ENCODE results near the gene SRPK1.

DNA sequence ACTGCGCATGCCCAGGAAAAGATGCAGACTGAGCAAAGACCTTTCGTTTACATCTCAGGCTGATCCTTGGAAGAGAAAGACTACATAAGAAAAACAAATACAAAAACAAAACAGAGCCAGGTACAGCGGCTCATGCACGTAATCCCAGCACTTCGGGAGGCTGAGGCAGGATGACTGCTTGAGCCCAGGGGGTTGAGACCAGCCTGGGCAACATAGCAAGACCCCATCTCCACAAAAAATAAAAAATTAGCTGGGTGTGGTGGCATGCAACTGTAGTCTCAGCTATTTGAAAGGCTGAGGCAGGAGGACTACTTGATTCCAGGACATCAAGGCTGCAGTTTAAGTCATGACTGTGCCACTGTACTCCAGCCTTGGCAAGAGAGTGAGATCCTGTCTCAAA, 41.7 kb downstream of the SRPK1 start:
- TF ChIP-seq, protein P1, sequence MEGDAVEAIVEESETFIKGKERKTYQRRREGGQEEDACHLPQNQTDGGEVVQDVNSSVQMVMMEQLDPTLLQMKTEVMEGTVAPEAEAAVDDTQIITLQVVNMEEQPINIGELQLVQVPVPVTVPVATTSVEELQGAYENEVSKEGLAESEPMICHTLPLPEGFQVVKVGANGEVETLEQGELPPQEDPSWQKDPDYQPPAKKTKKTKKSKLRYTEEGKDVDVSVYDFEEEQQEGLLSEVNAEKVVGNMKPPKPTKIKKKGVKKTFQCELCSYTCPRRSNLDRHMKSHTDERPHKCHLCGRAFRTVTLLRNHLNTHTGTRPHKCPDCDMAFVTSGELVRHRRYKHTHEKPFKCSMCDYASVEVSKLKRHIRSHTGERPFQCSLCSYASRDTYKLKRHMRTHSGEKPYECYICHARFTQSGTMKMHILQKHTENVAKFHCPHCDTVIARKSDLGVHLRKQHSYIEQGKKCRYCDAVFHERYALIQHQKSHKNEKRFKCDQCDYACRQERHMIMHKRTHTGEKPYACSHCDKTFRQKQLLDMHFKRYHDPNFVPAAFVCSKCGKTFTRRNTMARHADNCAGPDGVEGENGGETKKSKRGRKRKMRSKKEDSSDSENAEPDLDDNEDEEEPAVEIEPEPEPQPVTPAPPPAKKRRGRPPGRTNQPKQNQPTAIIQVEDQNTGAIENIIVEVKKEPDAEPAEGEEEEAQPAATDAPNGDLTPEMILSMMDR (IDR thresholded peaks at IDR 0.05 in 2 of 3, conservative IDR thresholded peaks at IDR 0.05 in 1 of 3; ENCODE audit: borderline replicate concordance in 1 of 3, insufficient read depth in 1 of 3, low read depth in 2 of 3, low read length in 2 of 3) = no peak
- TF ChIP-seq SIN3A (IDR thresholded peaks at IDR 0.05; ENCODE audit: low read depth) = no peak
- no peak for TF ChIP-seq POLR2A (IDR thresholded peaks at IDR 0.05; ENCODE audit: borderline replicate concordance, extremely low read depth, insufficient read depth, insufficient read length)
- no peak for TF ChIP-seq YY1 (IDR thresholded peaks at IDR 0.05; ENCODE audit: extremely low read depth, insufficient replicate concordance, low read depth, low read length)
- no peak for TF ChIP-seq SP1 (IDR thresholded peaks at IDR 0.05; ENCODE audit: low read depth)
- TF ChIP-seq EGR1 (IDR thresholded peaks at IDR 0.05; ENCODE audit: low read depth) = no peak
- no peak for TF ChIP-seq CEBPB (IDR thresholded peaks at IDR 0.05; ENCODE audit: low read depth)
- TF ChIP-seq ZFX (IDR thresholded peaks at IDR 0.05) = no peak
- no peak for TF ChIP-seq CBX3 (IDR thresholded peaks at IDR 0.05; ENCODE audit: low read depth)
- no peak for TF ChIP-seq EZH2 (IDR thresholded peaks at IDR 0.05)
- TF ChIP-seq JUND (IDR thresholded peaks at IDR 0.05) = no peak

Data from HCT116 (cell line).